OCI-LY7 (cell line): Measurements from ENCODE around the gene RECK. TPM values are rescaled to one million over a fixed set of nuclear protein-coding genes. Genes with fewer than 3 reads are reported as not detected.

ENCODE experiments used
- BruUV-seq: library from RNA; stranded (reverse); fragments of 400-500 nt; replicated peaks from 2 replicates; lab custom pipeline; 2021; lab: Mats Ljungman, UMichigan
- CTCF ChIA-PET: fragments of 300-600 bp; sonication (Branson Sonifier 250); formaldehyde crosslinking; loops from one replicate; lab custom pipeline; 2022; ENCODE audit warnings: antibody characterized with exemption; ENCODE audit not compliant: unreplicated experiment; lab: Charles Lee
- POLR2A ChIA-PET: fragments of 300-600 bp; sonication (Branson Sonifier 250); formaldehyde crosslinking; loops from one replicate; lab custom pipeline; 2022; ENCODE audit warnings: antibody characterized with exemption; lab: Charles Lee
- DNase-seq: peaks from one replicate; pipeline ENCODE4 v3.0.0-alpha.2; 2015; ENCODE audit warnings: low spot score
- H2AFZ ChIP-seq: fragments of 200-600 bp; sonication (generic), shearing (Covaris generic); 2 replicates; pipeline ENCODE4 v1.6.1; 2014; ENCODE audit warnings: mild to moderate bottlenecking, antibody characterized with exemption, low read length, moderate library complexity
- H3K27ac ChIP-seq: fragments of 200-600 bp; sonication (generic); 2 replicates; pipeline ENCODE4 v1.5.1; 2014; ENCODE audit warnings: mixed run types, low read depth, mild to moderate bottlenecking, moderate library complexity, low read length, inconsistent platforms; ENCODE audit not compliant: poor library complexity, severe bottlenecking
- H3K36me3 ChIP-seq: fragments of 200-600 bp; sonication (generic); 2 replicates; pipeline ENCODE4 v1.6.1; 2014; ENCODE audit warnings: mild to moderate bottlenecking, antibody characterized with exemption, low read length, moderate library complexity, mixed read lengths; ENCODE audit not compliant: insufficient read depth
- H3K4me1 ChIP-seq: fragments of 200-600 bp; sonication (generic); 2 replicates; pipeline ENCODE4 v1.5.1; 2014; ENCODE audit warnings: mild to moderate bottlenecking, low read length; ENCODE audit not compliant: insufficient read depth, poor library complexity, severe bottlenecking
- H3K4me2 ChIP-seq: fragments of 200-600 bp; sonication (generic); 2 replicates; pipeline ENCODE4 v1.6.1; 2014; ENCODE audit warnings: mild to moderate bottlenecking, low read length
- H3K4me3 ChIP-seq: fragments of 200-600 bp; sonication (generic); 2 replicates; pipeline ENCODE4 v1.5.1; 2014; ENCODE audit warnings: mild to moderate bottlenecking, low read depth, low read length; ENCODE audit not compliant: poor library complexity, severe bottlenecking
- H3K79me2 ChIP-seq: fragments of 200-600 bp; sonication (generic); 2 replicates; pipeline ENCODE4 v1.6.1; 2016; ENCODE audit warnings: low read depth, mild to moderate bottlenecking, low read length, moderate library complexity, mixed read lengths; ENCODE audit not compliant: insufficient read depth
- H3K9me2 ChIP-seq: fragments of 200-600 bp; sonication (generic); 2 replicates; pipeline ENCODE4 v1.6.1; 2016; ENCODE audit warnings: mild to moderate bottlenecking, low read length, mixed read lengths; ENCODE audit not compliant: insufficient read depth
- H3K9me3 ChIP-seq: fragments of 200-600 bp; sonication (generic); 2 replicates; pipeline ENCODE4 v1.6.1; 2014; ENCODE audit warnings: mild to moderate bottlenecking, mixed run types, low read length, mixed read lengths
- H4K20me1 ChIP-seq: fragments of 200-600 bp; sonication (generic); 2 replicates; pipeline ENCODE4 v1.6.1; 2014; ENCODE audit warnings: mild to moderate bottlenecking, antibody characterized with exemption, low read length, moderate library complexity, mixed read lengths; ENCODE audit not compliant: insufficient read depth
- EZH2phosphoT487 ChIP-seq: fragments of 200-600 bp; sonication (generic); IDR thresholded peaks from 2 replicates; pipeline ENCODE4 v1.6.1; 2018; ENCODE audit warnings: low read depth, borderline replicate concordance, mild to moderate bottlenecking, mixed run types, antibody characterized with exemption, low read length, moderate library complexity, mixed read lengths
- intact Hi-C: fragments of 100-400 bp; cut with micrococcal nuclease; formaldehyde crosslinking; loops from one replicate; pipeline ENCODE4 v1.10.0; 2022; ENCODE audit not compliant: unreplicated experiment
- total RNA-seq, 2 experiments: library from RNA; depleted of rRNA in 1 of 2; stranded (reverse); fragments of >200 nt in 1 of 2; shearing (Covaris generic) in 1 of 2; gene quantifications; 2 replicates each; pipeline ENCODE4 v1.2.3, GENCODE V29; 2014 to 2022
- TF ChIP-seq, protein P1 (sequence below): fragments of 200-600 bp; sonication (generic); conservative IDR thresholded peaks from 2 replicates; pipeline ENCODE4 v1.5.1; 2014; ENCODE audit warnings: mild to moderate bottlenecking, antibody characterized with exemption, low read length, moderate library complexity, mixed read lengths

Gene RECK
- total RNA-seq, 2 experiments from 2014 or later: 3.0 to 6.5 TPM

DNA sequence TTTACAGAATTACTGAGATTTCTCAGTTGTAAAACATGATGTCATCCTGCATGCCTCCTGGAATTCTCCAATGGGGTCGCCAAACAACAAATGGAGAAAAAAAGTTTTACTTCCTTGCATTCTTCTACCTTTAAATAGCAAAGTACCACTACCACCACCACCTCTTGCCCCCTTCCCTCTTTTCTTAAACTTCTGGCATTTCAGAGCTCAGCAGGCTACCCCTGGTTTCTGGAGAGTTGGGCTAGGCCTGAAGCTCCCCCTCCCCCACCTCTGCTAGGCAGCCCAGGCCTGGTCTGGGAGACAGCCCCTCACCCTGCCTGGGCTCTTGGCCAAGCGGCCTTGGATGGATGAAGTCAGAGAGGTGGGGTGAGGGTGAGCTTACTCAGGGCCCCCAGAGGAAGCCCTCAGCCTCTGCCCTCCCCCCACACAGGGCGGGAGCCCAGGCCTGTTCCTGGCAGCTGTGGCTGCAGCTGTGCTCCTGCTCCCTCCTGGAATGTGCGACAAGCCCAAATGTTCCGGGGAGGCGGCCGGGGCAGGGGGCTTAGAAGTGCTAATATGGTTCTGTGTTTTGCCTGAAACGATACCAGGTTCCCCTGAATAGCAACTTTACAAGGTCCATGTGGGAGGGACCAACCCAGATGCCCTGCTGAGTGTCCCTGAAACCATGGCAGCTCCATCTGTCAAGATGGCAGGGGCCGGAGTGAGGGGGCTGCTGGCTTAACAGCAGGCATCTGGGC is 126.5 kb downstream of the RECK start:
- CTCF ChIA-PET: no interaction called here
- Histone ChIP-seq H3K79me2 (no peaks in the 10 kb centered on the region), H3K9me3 (no peaks in the 10 kb centered on the region), H2AFZ (no peak overlapping the region), H4K20me1 (no peaks in the 10 kb centered on the region), H3K4me2 (no peak overlapping the region), H3K4me3 (no peak overlapping the region), H3K9me2 (no peaks in the 10 kb centered on the region), H3K36me3 (no peaks in the 10 kb centered on the region), H3K4me1 (peaks cover 3% of the 10 kb centered on the region), H3K27ac (no peak overlapping the region)
- no peak for TF ChIP-seq EZH2phosphoT487
- TF ChIP-seq, protein P1, sequence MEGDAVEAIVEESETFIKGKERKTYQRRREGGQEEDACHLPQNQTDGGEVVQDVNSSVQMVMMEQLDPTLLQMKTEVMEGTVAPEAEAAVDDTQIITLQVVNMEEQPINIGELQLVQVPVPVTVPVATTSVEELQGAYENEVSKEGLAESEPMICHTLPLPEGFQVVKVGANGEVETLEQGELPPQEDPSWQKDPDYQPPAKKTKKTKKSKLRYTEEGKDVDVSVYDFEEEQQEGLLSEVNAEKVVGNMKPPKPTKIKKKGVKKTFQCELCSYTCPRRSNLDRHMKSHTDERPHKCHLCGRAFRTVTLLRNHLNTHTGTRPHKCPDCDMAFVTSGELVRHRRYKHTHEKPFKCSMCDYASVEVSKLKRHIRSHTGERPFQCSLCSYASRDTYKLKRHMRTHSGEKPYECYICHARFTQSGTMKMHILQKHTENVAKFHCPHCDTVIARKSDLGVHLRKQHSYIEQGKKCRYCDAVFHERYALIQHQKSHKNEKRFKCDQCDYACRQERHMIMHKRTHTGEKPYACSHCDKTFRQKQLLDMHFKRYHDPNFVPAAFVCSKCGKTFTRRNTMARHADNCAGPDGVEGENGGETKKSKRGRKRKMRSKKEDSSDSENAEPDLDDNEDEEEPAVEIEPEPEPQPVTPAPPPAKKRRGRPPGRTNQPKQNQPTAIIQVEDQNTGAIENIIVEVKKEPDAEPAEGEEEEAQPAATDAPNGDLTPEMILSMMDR: no peak
- no TSS peak for BruUV-seq
- DNase-seq: no peak
- POLR2A ChIA-PET: interaction anchor here (0.6 to 1.5 kb wide), 8 partner anchors 8 to 539 kb away, joined by 3 to 5 read pairs (median 4); partner anchors contain the start of gene CLTA
- intact Hi-C loops: loop anchor here (10.0 kb wide), 1 partner anchor 128 kb away; the partner anchor contains the start of gene RECK

DNA sequence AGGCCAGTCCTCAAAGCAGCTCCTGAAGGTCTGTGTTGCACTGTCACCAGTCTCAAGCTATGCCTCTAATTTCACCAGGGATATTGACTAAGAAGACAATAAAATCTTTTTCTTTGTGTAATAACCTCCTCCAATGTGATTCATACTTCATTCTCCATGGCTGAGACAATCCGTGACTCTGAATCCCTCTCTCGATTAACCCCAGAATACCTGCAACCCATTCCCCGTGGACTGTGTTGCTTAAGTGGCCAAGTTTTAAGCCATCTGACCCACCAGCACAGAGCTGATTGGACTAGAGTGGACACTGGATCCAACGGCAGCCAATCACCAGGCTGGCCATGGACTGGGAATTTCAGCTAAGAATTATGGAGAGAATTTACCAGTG is 127.1 kb downstream of the RECK start:
- ChIA-PET POLR2A (interaction anchor here (0.6 to 1.5 kb wide), 6 partner anchors 9 to 64 kb away, joined by 3 to 5 read pairs (median 4); partner anchors contain the start of gene CLTA), CTCF (interaction anchor here (4.1 kb wide), 1 partner anchor 62 kb away, joined by 31 read pairs; no protein-coding TSS in a partner anchor)
- H3K4me2 ChIP-seq: no peak overlapping the region
- intact Hi-C loops: loop anchor here (10.0 kb wide), 1 partner anchor 129 kb away; the partner anchor contains the start of gene RECK
- no TSS peak for BruUV-seq
- H3K9me3 ChIP-seq: no peaks in the 10 kb centered on the region
- no peak for DNase-seq
- no peak overlapping the region for H3K4me3 ChIP-seq
- H3K79me2 ChIP-seq: no peaks in the 10 kb centered on the region
- H4K20me1 ChIP-seq: no peaks in the 10 kb centered on the region
- H3K27ac ChIP-seq: no peak overlapping the region
- no peaks in the 10 kb centered on the region for H3K36me3 ChIP-seq
- H3K9me2 ChIP-seq: no peaks in the 10 kb centered on the region
- H3K4me1 ChIP-seq: peaks cover 3% of the 10 kb centered on the region
- H2AFZ ChIP-seq: no peak overlapping the region
- TF ChIP-seq, protein P1: no peak
- no peak for TF ChIP-seq EZH2phosphoT487
